Limb (tissue), 2 donors: ENCODE data around the gene CLASRP.
"Not testable (repeated sequence)": the region's sequence is repeated elsewhere in the genome, so short reads cannot be mapped to it uniquely, and the experiment has no call there.

Experiments
- DNase-seq, 2 donors: peaks; one replicate each; pipeline ENCODE4 v3.0.0-alpha.2; 2016; ENCODE audit errors: extremely low spot score in 2 of 2

The CLASRP gene

GRCh38 chr19:45101806-45102205 is 63.0 kb downstream of the CLASRP start:
- DNase-seq = no peak

DNA sequence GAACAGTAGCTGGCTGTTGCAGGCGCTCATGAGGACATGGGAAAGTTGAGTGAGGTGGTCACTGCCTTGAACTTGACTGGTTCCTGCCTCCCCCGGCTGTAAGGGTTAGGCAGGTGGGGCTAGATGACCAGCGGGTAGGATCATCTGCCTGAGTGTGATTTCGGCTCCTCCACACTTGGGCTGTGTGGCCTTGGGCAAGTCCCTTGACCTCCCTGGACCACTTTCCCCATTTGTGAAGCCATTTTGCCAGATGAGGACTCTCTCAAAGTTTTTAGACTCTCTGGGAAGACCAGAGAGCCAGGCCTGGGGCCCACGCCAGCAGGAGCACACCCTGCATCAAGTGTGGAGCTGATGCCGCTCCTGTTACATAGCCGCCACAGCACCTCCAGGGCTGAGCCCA is 63.6 kb downstream of the CLASRP start:
- no peak for DNase-seq

DNA sequence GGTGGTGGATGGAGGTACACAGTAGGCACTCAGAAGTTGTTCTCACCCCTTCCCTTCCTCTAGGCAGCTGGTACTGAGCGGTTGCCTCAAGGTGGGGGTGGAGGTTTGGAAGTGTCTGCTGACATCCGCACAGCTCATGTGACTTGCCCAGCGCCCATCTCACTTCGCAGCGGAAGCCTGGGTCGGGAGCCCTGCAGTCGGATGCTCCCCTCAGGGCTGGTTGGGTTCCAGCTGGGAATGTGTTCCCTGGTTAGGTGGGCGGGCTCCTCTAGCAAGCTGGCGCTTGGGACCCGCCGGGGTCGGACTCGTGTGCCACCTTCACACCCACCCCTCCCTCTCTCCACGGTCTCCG is 64.3 kb downstream of the CLASRP start:
- DNase-seq = no peak

DNA sequence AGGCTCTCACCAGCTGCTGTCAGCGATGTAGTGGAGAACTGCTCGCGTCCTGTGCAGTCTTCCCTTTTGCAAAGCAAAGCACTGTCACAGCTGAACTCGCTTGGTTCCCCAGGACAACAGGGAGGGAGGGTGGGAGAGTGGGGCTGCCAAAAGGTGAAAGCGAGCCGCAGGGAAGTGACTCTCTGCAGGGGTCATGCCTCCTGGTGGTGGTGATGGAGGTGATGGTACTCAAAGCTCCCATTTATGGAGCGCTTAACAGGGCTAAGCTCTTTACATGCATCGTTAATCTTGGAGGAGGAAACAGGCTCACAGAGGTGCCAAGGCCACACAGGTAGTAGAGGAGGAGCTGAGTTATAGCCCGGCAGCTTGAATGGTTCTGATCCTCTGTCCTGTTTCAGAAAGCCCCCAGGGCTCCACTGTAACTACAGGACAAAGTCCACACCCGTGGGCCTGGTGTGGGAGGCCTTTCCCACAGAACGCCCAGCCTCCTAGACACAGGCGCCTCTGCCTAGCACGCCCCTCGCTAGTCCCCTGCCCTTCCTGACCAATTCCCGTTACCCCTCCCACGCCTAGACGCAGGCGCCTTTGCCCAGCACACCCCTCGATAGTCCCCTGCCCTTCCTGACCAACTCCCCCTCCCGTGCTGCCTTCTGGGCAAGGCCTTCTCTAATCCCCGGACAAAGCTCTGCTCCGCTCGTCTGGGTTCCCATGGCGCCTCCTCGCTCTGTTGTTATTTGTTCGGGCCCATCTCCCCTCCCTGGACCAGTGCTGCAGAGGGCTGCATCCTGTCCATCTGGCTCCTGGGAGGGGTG is 64.9 kb downstream of the CLASRP start:
- DNase-seq = no peak

- DNase-seq = no peak
Observed at GRCh38 chr19:45104658-45105349, 66.0 kb downstream of the CLASRP start.

GRCh38 chr19:45106363-45106762 is 67.5 kb downstream of the CLASRP start:
- not testable (repeated sequence) for DNase-seq

- no peak for DNase-seq
Observed at GRCh38 chr19:45107621-45108150, 68.8 kb downstream of the CLASRP start.

GRCh38 chr19:45110851-45111266 is 72.0 kb downstream of the CLASRP start:
- no peak for DNase-seq

- no peak for DNase-seq
Observed at GRCh38 chr19:45112111-45112827, 73.4 kb downstream of the CLASRP start.

DNA sequence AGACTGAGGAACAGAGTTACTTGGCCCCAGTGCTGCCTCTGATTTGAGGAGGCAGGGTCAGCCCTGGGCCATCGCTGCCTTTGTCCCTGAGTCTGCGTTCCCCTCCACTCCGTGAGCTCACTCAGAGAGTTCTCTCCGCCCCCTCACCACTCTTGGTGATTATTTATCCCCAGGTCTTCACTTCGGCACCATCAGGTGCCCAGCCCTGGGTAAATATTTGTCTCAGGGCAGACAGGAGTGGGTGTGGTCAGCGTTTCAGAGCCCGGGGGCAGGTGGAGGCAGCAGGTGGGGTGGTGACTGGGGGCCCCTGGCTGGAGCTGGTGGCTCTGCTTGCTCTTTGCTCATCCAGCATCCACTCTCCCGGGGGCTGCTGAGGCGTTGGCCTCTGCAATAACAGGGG is 74.8 kb downstream of the CLASRP start:
- DNase-seq = no peak

- no peak for DNase-seq
Observed at GRCh38 chr19:45114116-45114515, 75.3 kb downstream of the CLASRP start.

DNA sequence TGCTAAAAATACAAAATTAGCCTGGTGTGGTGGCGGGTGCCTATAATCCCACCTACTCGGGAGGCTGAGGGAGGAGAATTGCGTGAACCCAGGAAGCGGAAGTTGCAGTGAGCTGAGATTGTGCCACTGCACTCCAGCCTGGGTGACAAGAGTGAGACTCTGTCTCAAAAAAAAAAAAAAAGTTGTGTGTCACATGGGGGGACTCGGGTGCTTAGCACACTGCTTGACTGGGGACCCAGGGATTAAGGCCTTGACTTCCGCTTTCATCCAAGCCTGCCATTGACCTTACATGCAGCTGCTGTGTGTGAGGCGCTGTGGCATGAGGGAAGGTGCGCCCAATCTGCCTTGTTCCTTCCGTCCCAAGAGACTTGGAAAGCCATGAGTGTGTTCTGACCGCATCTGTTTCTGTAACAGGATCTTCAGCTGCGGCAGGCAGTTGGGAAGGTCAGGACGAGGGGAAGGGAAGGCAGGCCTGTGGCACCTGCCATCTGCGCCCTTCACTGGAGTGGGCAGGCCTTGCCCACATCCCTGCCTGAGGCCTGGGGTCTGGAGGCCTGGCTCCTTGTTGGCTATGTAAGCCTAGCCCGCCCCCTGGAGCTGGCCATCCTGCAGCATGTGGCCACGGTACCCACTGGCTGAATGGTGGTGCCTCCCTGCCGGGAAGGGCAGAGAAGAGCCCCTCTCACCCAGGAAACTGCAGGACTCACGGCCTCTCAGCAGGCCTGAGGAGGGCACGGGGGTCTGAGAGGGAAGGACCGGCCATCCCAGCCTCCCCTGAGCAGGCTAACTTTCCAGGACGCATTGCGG is 77.2 kb downstream of the CLASRP start:
- DNase-seq = no peak

DNA sequence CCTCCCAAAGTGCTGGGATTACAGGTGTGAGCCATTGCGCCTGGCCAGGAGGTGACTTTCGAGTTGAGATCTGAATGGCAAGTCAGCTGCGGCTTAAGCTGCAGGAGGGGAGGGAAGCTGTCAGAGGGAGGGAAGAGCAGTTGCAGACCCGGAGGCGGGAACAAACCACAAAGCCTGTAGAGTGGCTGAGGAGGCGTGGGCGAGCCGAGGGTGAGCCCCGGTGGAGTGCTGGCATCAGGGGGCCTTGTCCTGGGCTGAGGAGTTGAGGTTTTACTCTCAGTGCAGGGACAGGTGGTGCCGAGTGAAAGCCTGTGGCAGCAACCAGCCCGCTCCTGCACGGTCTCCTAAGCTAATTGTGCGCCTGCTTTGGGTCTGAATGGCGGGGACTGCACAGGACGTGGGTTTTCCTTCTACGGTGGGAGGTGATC is 78.3 kb downstream of the CLASRP start:
- no peak for DNase-seq

DNA sequence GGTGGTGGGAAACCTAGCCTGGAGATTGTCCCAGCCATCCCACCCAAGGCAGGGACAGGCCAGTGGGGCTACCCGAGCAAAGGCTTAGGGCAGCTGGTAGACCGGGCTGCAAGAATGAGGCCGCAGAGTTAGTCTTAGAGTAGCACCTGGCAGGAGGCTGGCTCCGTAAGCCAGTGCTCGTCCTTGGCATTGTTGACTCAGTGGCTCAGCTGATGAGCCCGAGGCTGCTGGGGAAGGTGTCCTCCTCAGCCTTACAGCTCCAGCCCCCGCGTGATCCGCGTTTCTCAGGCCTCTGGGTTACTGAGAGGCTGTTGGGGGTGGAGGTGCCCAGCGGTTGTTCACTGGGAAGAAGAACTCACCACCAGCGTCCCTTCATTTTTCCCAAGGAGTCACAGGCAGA is 78.8 kb downstream of the CLASRP start:
- DNase-seq = no peak

DNA sequence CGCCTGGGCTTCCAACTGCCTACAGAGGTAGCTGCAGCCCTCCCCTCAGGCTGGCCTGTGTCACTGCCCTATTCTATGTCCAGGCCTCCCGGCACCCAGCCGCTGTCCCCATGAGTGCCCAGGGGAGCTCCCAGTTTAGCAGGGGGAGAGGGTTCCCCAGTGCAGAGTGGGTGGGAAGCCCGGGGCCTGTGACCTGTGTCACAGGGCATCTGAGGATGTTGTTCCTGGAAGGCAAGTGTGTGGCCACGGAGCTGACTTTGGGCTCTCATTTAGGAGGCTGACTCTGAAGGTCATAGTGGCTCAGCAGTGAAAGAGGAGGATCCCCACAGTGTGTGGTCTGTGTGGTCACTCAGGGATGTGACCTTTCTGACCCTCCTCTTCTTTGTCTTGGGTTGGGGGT is 79.3 kb downstream of the CLASRP start:
- no peak for DNase-seq

- not testable (repeated sequence) for DNase-seq
Observed at GRCh38 chr19:45118591-45119355, 79.9 kb downstream of the CLASRP start.

GRCh38 chr19:45119582-45119981 is 80.7 kb downstream of the CLASRP start:
- no peak for DNase-seq
